HG03575 (cell line): ENCODE results near the gene KIF18B.

Experiments
- ATAC-seq: cut with Tn5 transposase; IDR thresholded peaks from one replicate; pipeline ENCODE4 v1.9.1; 2021; ENCODE audit not compliant: unreplicated experiment, insufficient number of reproducible peaks, low FRiP score; ENCODE audit errors: extremely low read depth

Gene KIF18B

GRCh38 chr17:44910231-44911106 is 37.1 kb downstream of the KIF18B start:
- ATAC-seq = no peak

DNA sequence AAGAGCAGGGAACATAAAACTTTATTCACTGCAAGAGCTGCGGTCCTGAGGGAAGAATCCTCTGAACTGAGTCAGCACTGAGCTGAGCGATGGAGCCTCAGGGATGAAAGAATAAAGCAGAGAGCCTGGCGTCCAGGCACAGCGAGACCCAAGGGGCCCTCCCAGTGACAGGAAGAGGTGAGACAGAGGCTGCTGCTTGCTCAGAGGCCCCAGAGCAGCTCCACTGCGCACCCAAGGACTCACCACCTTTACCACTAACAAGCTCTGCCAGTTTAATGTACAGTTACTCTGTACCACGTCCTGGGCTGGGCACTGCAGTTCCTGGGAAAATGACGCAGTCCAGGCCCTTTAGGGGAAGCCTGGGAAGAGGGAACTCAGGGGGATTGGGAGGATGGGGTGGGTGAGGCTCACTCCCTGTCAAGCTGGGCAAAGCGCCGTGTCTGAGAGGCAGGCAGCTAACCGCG is 37.9 kb downstream of the KIF18B start:
- ATAC-seq = no peak

DNA sequence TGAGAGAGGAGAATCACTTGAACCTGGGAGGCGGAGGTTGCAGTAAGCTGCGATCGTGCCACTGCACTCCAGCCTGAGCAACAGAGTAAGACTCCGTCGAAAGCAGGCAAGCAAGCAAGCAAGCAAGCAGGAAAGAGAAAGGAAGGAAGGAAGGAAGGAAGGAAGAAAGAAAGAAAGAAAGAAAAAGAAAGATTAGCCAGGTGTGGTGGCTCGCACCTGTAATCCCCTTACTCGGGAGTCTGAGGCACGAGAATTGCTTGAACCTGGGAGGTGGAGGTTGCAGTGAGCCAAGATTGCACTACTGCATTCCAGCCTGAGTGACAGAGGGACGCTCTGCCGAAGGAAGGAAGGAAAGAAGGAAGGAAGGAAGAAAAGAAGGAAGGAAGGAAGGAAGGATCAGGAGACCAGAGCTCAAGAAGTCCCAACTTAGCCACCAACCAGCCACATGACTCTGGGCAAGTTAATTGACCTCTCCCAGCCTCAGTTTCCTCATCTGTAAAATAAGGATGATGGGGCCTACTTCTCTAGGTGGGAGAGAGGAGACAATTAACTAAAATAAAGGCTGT is 38.7 kb downstream of the KIF18B start:
- ATAC-seq = no peak

DNA sequence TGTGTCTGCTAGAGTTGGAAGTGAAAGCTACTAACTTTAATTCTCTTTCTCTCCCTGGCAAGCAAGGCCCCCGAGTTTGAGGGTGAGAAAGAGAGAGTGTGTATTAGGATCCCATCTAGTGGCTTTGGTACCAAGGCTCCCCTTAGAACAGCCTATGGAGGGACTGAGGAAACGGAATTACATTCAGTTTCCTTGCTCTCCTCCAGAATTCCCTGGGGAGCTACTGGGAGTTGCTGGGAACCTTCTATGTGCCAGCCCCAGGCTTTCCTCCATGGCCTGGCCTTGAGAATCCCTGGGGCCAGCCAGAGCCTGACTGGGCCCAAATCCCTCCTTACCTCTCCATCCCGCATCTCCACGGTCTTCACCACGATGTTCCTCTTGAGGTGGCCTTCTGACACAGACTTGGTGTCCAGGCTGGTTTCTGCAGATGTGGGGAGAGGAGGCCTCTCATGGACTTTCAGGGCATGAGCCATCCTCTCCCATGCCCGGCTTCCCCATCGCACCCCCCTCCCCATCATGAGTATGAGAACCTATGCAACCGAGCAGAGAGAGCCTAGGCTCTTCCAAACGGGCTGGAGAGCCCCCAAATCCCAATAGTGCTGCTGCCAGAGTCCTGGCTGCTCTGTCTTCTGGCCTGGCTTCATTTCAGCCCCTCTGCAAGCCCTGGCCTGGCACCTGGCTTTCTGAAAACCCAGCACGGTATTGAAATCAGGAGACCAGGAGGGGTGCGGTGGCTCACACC is 39.7 kb downstream of the KIF18B start:
- no peak for ATAC-seq

- no peak for ATAC-seq
Observed at GRCh38 chr17:44906763-44907728, 40.5 kb downstream of the KIF18B start.

GRCh38 chr17:44906010-44906646 is 41.4 kb downstream of the KIF18B start:
- ATAC-seq = no peak

- no peak for ATAC-seq
Observed at GRCh38 chr17:44905006-44906000, 42.3 kb downstream of the KIF18B start.

GRCh38 chr17:44904001-44904984 is 43.3 kb downstream of the KIF18B start:
- ATAC-seq = no peak

DNA sequence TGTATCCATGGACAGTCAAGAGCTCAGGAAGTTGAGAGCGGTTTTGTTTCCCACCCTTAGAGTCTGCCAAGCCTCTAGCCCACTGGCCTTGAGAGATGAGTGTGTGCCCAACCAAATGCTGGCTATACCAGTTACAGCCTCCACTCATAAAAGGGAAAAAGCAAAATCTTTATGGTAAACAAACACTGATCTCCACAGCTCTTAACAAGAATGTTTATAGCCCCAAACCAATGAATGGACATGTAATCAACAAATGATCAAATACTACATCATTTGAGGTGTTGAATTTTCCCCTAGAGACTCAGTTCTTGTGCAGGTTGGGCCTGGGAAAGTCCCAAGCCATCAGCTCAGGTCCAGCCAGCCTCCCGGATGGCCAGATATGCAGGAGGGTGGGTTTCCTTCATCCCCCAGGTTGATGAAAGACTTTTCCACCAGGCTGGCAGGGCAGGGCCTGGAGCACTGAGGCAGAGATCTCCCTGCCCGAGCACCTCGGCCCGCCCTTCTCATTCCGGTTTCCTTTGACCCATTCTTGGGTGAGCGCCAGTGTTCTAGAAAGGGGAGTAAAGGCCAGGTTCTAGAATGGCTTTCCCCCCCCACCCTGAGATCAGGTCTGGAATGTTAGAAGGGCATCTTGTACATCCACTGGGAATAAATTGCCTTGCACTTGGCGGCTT is 44.4 kb downstream of the KIF18B start:
- no peak for ATAC-seq

DNA sequence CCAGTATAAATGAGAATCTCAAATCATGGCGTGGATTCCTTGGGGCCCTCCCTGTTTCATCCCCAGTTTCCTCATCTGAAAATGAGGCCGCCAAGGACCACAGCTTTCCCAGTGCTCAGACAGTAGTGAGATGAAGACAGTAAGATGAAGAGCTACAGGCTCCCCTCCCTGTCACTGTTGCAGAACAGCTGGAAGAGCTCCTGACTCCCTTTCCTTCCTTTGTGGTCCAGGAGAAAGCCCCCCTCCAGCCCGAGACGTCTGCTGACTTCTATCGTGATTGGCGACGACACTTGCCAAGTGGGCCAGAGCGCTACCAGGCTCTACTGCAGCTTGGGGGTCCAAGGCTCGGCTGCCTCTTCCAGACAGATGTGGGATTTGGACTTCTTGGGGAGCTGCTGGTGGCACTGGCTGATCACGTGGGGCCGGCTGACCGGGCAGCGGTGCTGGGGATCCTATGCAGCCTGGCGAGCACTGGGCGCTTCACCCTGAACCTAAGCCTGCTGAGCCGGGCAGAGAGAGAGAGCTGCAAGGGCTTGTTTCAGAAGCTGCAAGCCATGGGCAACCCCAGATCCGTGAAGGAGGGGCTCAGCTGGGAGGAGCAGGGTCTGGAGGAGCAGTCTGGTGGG is 45.3 kb downstream of the KIF18B start:
- no peak for ATAC-seq

GRCh38 chr17:44901411-44901921 is 46.1 kb downstream of the KIF18B start:
- no peak for ATAC-seq

- ATAC-seq = no peak
Observed at GRCh38 chr17:44900894-44901293, 46.7 kb downstream of the KIF18B start.

- ATAC-seq = no peak
Observed at GRCh38 chr17:44899074-44899782, 48.3 kb downstream of the KIF18B start, which contains the start of gene EFTUD2. Gene EFTUD2, minus strand, starts transcription at chr17:44899445. Its CDS starts 4,924 bp downstream, at chr17:44894521.

GRCh38 chr17:44898768-44899073 is 48.9 kb downstream of the KIF18B start:
- ATAC-seq = no peak
